Fibroblast of villous mesenchyme (primary cell): ENCODE measurements around the gene CLCN7. TPM values are rescaled to one million over a fixed set of nuclear protein-coding genes. Genes with fewer than 3 reads are reported as not detected.
A peak's percentile ranks its signal among the peaks of the same experiment; 100 is the strongest.

Experiments
- DNase-seq: peaks from one replicate; pipeline ENCODE4 v3.0.0-alpha.2; 2010; ENCODE audit warnings: low read depth
- H3K4me3 ChIP-seq: 2 replicates; pipeline ENCODE4 v1.5.1; 2011; ENCODE audit warnings: low read depth, mild to moderate bottlenecking, low read length
- CTCF ChIP-seq: IDR thresholded peaks from 2 replicates; pipeline ENCODE4 v1.5.1; 2012; ENCODE audit warnings: low read depth, mild to moderate bottlenecking, low read length; ENCODE audit not compliant: insufficient read depth
- total RNA-seq: library from RNA; depleted of rRNA; stranded (reverse); fragments of >200 nt; gene quantifications from 2 replicates; pipeline ENCODE4 v1.2.3, GENCODE V29; 2012

The CLCN7 gene
- total RNA-seq, 1 donor = 85.1 TPM

DNA sequence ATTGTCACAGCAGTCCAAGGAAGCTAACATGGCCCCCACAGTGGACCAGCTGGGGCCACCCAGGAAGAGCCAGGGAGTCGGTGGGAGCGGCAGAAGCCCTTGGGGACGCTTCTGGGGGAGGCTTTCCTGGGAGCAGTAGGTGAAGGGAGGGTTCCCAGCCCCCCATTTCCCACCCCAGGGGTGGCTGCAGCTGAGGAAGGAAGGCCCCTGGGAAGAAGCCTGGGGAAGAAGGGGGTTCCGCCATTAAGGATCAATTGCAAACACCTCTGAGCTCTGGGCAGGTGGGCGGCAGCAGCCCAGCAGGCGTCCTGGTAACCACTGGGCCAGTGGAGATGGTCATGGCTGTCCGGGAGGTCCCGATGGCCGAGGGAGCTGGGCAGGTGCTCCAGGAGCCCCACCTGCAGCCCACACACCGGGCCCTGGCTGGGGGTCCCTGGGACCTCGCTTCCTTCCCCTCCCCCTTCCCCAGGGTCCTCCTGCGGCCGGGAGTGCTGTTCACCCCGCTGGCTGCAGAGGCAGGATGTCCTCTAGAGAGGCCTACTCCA, 44.5 kb downstream of the CLCN7 start:
- no peak for DNase-seq
- TF ChIP-seq CTCF = no peak
- H3K4me3 ChIP-seq = no peak overlapping the region

- TF ChIP-seq CTCF = no peak
- H3K4me3 ChIP-seq = no peak overlapping the region
- no peak for DNase-seq
These were observed 45.2 kb downstream of the CLCN7 start for GRCh38 chr16:1429631-1430030.

GRCh38 chr16:1429012-1429411, 45.8 kb downstream of the CLCN7 start:
- no peak for DNase-seq
- H3K4me3 ChIP-seq = no peak overlapping the region
- TF ChIP-seq CTCF = no peak

- TF ChIP-seq CTCF = peak; percentile 20
- no peak overlapping the region for H3K4me3 ChIP-seq
- DNase-seq = no peak
These were observed 46.3 kb downstream of the CLCN7 start for GRCh38 chr16:1428511-1428910.

DNA sequence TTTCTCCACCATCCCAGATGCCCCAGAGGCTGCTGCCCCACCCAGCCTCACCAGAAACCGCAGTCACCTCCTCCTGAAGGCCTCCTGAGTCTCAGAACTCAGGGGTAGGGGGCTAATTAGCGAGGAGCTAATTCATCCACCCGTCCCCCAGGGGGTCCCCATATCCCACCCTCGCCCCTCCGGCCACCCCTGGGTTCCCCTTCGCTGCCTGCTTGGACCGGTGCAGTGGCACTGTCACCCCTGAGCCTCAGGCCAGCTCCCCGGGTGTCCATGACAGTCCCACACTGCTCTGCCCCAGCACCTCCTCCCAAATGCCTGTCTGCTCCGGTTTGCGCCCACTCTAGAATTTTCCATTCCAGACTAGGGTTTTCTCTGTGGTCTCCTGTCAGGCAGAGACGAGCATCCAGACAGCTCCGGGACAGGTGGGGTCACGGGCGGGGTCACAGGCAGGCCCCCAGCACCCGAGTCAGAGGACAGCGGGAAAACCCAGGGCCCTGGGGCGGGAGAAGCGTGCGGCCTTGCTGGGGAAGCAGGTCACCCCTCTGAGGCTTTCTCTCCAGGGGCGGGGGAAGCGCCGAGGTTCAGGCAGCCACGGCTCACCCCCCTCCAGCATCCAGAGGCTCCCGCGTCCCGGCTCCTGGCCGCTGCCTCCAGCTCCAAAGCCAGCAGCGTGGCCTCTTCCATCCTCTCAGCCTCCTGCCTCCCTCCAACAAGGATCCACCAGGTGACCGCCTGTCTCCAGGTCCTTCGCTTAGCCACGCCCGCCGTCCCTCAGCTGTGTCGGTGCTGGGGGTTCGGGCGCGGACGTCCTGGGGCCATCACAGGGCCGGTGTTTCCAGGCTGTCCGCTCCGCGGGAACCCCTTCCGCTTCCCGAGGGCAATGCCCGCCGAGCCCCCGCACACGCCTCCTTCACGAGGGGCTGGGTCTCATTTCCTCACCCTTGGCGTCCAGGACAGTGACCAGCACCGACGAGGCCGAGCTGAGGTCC, 47.1 kb downstream of the CLCN7 start:
- no peak overlapping the region for H3K4me3 ChIP-seq
- TF ChIP-seq CTCF = no peak
- DNase-seq = no peak

DNA sequence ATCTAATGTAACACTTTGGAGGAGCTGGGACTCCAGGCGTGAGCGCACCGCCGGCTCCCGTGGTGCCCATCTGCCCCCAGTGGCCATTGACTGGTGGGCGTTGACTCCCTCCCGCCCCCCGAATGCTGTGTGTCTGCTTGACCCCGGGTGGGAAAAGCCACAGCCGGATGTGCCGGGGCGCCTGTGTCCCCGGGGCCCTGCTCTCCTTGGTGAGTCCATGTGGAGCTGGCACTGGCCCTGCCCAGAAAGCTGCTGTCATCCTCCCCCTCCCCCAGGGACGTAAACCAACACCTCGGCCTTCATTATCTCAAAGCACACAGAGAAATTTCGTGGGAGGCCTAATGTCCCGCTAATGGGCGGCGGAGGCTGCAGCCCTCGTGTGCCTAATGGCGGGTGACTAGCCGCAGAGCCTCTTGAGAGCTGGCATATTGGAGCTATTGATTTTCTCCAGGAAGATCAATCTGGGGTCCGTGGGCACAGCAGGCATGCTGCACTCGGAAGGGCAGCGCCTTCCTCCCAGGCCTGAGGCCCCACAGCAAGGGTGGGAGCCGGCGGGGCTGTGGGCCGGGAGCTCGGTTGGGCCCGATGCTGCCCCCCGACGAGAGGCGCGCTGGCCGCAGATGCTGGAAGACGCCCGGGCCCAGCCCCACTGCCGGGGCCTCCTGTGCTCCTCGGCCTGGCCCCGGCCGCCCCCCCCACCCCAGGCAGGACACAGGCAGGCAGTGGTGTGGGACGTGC, 47.9 kb downstream of the CLCN7 start:
- DNase-seq = no peak
- TF ChIP-seq CTCF = no peak
- H3K4me3 ChIP-seq = no peak overlapping the region
